NCI-H524 (cell line): ENCODE data around the gene TRIM44.
A peak's percentile ranks its signal among the peaks of the same experiment; 100 is the strongest.
"Not testable (repeated sequence)": the region's sequence is repeated elsewhere in the genome, so short reads cannot be mapped to it uniquely, and the experiment has no call there.

Source experiments
- DNase-seq, 2 experiments: peaks; one replicate each; lab custom pipeline; 2025; lab: John Stamatoyannopoulos, UW

TRIM44 gene

GRCh38 chr11:35715677-35716076, 53.1 kb downstream of the TRIM44 start:
- not testable (repeated sequence) for DNase-seq

GRCh38 chr11:35717043-35717442, 54.5 kb downstream of the TRIM44 start:
- peak in 1 of 2 experiments; percentile 54 for DNase-seq

- DNase-seq, result peak in 1 of 2 experiments; percentile 36
Observed at GRCh38 chr11:35717520-35717919, 54.9 kb downstream of the TRIM44 start.

- DNase-seq, result no peak
Observed at GRCh38 chr11:35721651-35722282, 59.2 kb downstream of the TRIM44 start.

- DNase-seq, result no peak
Observed at GRCh38 chr11:35722641-35723040, 60.1 kb downstream of the TRIM44 start.

- no peak for DNase-seq
Observed at GRCh38 chr11:35723493-35723892, 60.9 kb downstream of the TRIM44 start.

GRCh38 chr11:35723913-35724312, 61.3 kb downstream of the TRIM44 start:
- no peak for DNase-seq

- DNase-seq, result no peak
Observed at GRCh38 chr11:35725885-35726284, 63.3 kb downstream of the TRIM44 start.

GRCh38 chr11:35727140-35727539, 64.6 kb downstream of the TRIM44 start:
- no peak for DNase-seq

- DNase-seq, result no peak
Observed at GRCh38 chr11:35730254-35730653, 67.7 kb downstream of the TRIM44 start.

- no peak for DNase-seq
Observed at GRCh38 chr11:35734669-35735410, 72.3 kb downstream of the TRIM44 start.

GRCh38 chr11:35735411-35735810, 72.8 kb downstream of the TRIM44 start:
- no peak for DNase-seq

GRCh38 chr11:35735903-35736302, 73.3 kb downstream of the TRIM44 start:
- DNase-seq, result peak in 1 of 2 experiments; percentile 73

GRCh38 chr11:35736952-35737351, 74.4 kb downstream of the TRIM44 start:
- DNase-seq, result no peak

GRCh38 chr11:35740061-35740799, 77.7 kb downstream of the TRIM44 start:
- DNase-seq, result no peak

GRCh38 chr11:35742707-35743454, 80.3 kb downstream of the TRIM44 start:
- DNase-seq, result no peak

GRCh38 chr11:35746356-35747153, 84.0 kb downstream of the TRIM44 start:
- no peak for DNase-seq

GRCh38 chr11:35747668-35748067, 85.1 kb downstream of the TRIM44 start:
- DNase-seq, result peak in 1 of 2 experiments; percentile 46

- DNase-seq, result no peak
Observed at GRCh38 chr11:35748644-35749043, 86.1 kb downstream of the TRIM44 start.

GRCh38 chr11:35750315-35750714, 87.7 kb downstream of the TRIM44 start:
- no peak for DNase-seq

GRCh38 chr11:35750981-35751663, 88.5 kb downstream of the TRIM44 start:
- no peak for DNase-seq
